Left forelimb (tissue), 1 donor: Measurements from ENCODE around the gene FLRT2.

Experiments used
- DNase-seq: peaks from one replicate; pipeline ENCODE4 v3.0.0-alpha.2; 2018; ENCODE audit warnings: low spot score

Gene FLRT2

GRCh38 chr14:85531141-85531586 lies 1.2 kb downstream of the FLRT2 start:
- peak; percentile 85 for DNase-seq

- peak; percentile 89 for DNase-seq
Observed at GRCh38 chr14:85531587-85532373, 1.8 kb downstream of the FLRT2 start.

- DNase-seq, result no peak
Observed at GRCh38 chr14:85532374-85533022, 2.6 kb downstream of the FLRT2 start.

- DNase-seq, result peak; percentile 87
Observed at GRCh38 chr14:85533023-85533860, 3.3 kb downstream of the FLRT2 start.

- DNase-seq, result peak; percentile 75
Observed at GRCh38 chr14:85533861-85534291, 3.9 kb downstream of the FLRT2 start.

GRCh38 chr14:85534458-85535293 lies 4.7 kb downstream of the FLRT2 start:
- peak; percentile 68 for DNase-seq

- DNase-seq, result no peak
Observed at GRCh38 chr14:85535321-85535720, 5.4 kb downstream of the FLRT2 start.

GRCh38 chr14:85535991-85536832 lies 6.3 kb downstream of the FLRT2 start:
- no peak for DNase-seq

GRCh38 chr14:85536833-85537190 lies 6.9 kb downstream of the FLRT2 start:
- no peak for DNase-seq

GRCh38 chr14:85537526-85537925 lies 7.6 kb downstream of the FLRT2 start:
- no peak for DNase-seq

GRCh38 chr14:85538636-85539035 lies 8.7 kb downstream of the FLRT2 start:
- no peak for DNase-seq

- DNase-seq, result no peak
Observed at GRCh38 chr14:85539510-85539909, 9.6 kb downstream of the FLRT2 start.

- DNase-seq, result no peak
Observed at GRCh38 chr14:85542623-85543022, 12.7 kb downstream of the FLRT2 start.

- DNase-seq, result no peak
Observed at GRCh38 chr14:85545738-85546137, 15.8 kb downstream of the FLRT2 start.

- no peak for DNase-seq
Observed at GRCh38 chr14:85546390-85546789, 16.4 kb downstream of the FLRT2 start.

- no peak for DNase-seq
Observed at GRCh38 chr14:85549697-85550096, 19.8 kb downstream of the FLRT2 start.

GRCh38 chr14:85554106-85554505 lies 24.2 kb downstream of the FLRT2 start:
- no peak for DNase-seq

- DNase-seq, result no peak
Observed at GRCh38 chr14:85556267-85556666, 26.3 kb downstream of the FLRT2 start.

- DNase-seq, result no peak
Observed at GRCh38 chr14:85558505-85558904, 28.6 kb downstream of the FLRT2 start.

GRCh38 chr14:85562630-85563029 lies 32.7 kb downstream of the FLRT2 start:
- no peak for DNase-seq
